RWPE2 (cell line): ENCODE data around the gene NPHP1.

ENCODE experiments used
- ATAC-seq: fragments of 200-7000 bp; cut with Tn5 transposase; 3 replicates; pipeline ENCODE4 v1.9.1; 2021; ENCODE audit warnings: low read depth
- DNase-seq: peaks from one replicate; pipeline ENCODE4 v3.0.0-alpha.2; 2020; ENCODE audit warnings: low spot score
- H3K27ac ChIP-seq: fragments of 450-650 bp; 2 replicates; pipeline ENCODE4 v1.5.1; 2017; ENCODE audit warnings: mild to moderate bottlenecking; ENCODE audit not compliant: poor library complexity, severe bottlenecking
- H3K27me3 ChIP-seq: fragments of 250-450 bp; sonication (Bioruptor Pico); 2 replicates; pipeline ENCODE4 v1.5.1; 2021; ENCODE audit warnings: mild to moderate bottlenecking, moderate library complexity; ENCODE audit not compliant: insufficient read depth, poor library complexity, severe bottlenecking
- H3K36me3 ChIP-seq: fragments of 250-450 bp; sonication (Bioruptor Pico); 2 replicates; pipeline ENCODE4 v1.5.1; 2020; ENCODE audit warnings: low read depth, mild to moderate bottlenecking, moderate library complexity
- H3K4me1 ChIP-seq: fragments of 250-450 bp; sonication (Bioruptor Pico); 2 replicates; pipeline ENCODE4 v1.5.1; 2021; ENCODE audit warnings: mild to moderate bottlenecking, moderate library complexity; ENCODE audit not compliant: insufficient read depth, poor library complexity, severe bottlenecking
- H3K4me3 ChIP-seq: fragments of 250-450 bp; sonication (Bioruptor Pico); 2 replicates; pipeline ENCODE4 v1.5.1; 2021; ENCODE audit warnings: mild to moderate bottlenecking, moderate library complexity; ENCODE audit not compliant: severe bottlenecking
- H3K9me3 ChIP-seq: fragments of 250-450 bp; sonication (Bioruptor Pico); 2 replicates; pipeline ENCODE4 v1.5.1; 2021; ENCODE audit warnings: mild to moderate bottlenecking, moderate library complexity; ENCODE audit not compliant: severe bottlenecking
- TF ChIP-seq, protein P1 (sequence below): fragments of 450-650 bp; IDR thresholded peaks from one replicate; pipeline ENCODE4 v1.5.1; 2017; ENCODE audit warnings: mild to moderate bottlenecking, moderate library complexity; ENCODE audit not compliant: poor library complexity, severe bottlenecking

Gene NPHP1

DNA sequence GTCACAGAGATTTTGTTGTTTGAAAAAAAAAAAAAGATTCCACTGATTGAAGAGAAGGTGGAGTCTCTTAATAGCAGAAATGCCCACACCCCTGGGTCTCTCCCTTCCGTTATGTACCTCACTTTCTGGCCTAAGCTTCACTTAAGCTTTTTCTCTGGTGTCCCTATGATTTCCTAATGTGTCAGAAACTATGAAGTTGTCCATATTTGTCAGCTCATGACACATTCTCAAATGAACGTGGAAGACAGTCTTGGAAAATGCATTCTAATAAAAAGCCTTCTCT is 83.8 kb downstream of the NPHP1 start:
- TF ChIP-seq, protein P1, sequence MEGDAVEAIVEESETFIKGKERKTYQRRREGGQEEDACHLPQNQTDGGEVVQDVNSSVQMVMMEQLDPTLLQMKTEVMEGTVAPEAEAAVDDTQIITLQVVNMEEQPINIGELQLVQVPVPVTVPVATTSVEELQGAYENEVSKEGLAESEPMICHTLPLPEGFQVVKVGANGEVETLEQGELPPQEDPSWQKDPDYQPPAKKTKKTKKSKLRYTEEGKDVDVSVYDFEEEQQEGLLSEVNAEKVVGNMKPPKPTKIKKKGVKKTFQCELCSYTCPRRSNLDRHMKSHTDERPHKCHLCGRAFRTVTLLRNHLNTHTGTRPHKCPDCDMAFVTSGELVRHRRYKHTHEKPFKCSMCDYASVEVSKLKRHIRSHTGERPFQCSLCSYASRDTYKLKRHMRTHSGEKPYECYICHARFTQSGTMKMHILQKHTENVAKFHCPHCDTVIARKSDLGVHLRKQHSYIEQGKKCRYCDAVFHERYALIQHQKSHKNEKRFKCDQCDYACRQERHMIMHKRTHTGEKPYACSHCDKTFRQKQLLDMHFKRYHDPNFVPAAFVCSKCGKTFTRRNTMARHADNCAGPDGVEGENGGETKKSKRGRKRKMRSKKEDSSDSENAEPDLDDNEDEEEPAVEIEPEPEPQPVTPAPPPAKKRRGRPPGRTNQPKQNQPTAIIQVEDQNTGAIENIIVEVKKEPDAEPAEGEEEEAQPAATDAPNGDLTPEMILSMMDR = no peak
- Histone ChIP-seq H3K9me3 (no peaks in the 10 kb centered on the region), H3K4me1 (peaks cover 13% of the 10 kb centered on the region), H3K27me3 (no peaks in the 10 kb centered on the region), H3K27ac (no peak overlapping the region), H3K4me3 (no peak overlapping the region), H3K36me3 (no peaks in the 10 kb centered on the region)
- no peak for ATAC-seq
- DNase-seq = no peak

DNA sequence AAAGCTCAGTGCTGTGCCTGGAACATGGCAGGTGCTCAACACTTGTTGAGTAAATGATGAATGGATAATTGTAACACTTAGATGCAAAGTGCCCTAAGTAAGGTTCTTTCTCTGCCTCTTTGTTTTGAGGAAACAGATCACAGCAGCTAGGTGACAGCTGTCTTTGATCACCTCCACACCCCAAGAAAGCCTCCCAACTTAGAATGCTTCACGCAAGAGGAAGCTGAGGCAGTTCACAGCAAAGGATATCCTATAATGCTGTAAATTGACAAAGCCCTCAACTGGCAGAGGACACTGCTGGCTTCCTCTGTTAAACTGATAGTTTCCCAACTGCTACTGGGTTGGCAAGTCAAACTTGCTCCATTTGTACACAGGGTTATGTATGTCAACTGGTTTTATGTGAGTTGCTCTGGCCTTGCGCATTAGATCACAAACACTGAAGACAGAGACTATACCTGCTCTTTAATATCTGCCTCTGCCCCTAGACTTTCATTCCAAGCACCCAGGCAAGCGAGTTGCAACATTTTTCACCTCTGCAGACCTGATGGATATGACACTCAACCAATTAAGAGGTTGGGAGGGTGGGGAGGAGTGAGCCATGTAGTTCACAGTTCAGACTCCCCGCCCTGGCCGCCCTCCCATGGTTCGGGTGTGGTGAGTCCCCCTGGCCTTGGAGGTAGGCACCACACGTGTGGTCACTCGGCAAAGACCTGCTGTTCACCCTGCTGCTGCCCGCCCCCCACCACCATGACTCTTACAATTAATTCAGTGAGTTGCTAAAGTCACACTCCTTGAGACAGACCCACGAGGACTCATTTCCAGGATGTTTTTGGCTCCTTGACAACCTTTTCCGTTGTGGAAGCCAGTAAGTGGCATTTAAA is 84.4 kb downstream of the NPHP1 start:
- no peaks in the 10 kb centered on the region for H3K9me3 ChIP-seq
- no peaks in the 10 kb centered on the region for H3K36me3 ChIP-seq
- no peak for ATAC-seq
- no peak for DNase-seq
- no peaks in the 10 kb centered on the region for H3K27me3 ChIP-seq
- H3K4me3 ChIP-seq = no peak overlapping the region
- H3K27ac ChIP-seq = no peak overlapping the region
- H3K4me1 ChIP-seq = peaks cover 9% of the 10 kb centered on the region
- TF ChIP-seq, protein P1 = no peak

DNA sequence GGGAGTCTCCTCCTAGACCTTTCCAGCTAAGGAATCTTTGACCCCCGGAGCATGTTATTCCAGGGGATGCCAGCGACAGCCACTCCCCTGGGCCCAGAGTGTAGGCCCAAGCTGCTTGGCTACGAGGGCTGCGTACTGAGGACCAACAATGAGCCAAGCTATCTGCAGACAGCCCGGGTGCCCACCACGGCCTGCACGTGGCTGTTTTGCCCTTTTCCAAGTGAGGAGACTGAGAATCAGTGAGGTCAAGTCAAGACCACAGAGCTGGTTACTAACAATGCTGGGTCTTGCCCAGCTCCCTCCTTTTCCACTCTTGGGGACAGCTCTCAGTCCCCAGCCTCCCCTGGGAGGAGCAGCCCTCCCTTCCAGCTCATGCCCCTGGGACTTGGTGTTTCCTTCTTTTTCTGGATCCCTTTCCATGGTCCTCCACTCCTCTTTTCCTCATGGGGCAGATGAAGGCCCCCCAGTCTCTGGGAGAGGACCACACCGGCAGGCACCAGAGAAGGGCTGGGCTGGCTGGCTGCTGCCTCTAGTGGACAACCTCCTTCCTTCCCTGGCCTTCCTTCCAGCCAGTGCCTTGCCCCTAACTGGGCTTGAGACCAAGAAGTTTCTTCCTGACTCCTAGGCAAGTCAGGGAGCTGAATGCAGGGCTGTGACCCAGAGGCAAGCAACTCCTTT is 88.6 kb downstream of the NPHP1 start:
- Histone ChIP-seq H3K27me3 (no peaks in the 10 kb centered on the region), H3K9me3 (no peaks in the 10 kb centered on the region), H3K36me3 (peaks cover 14% of the 10 kb centered on the region), H3K27ac (peak overlapping the region; percentile 79), H3K4me1 (peaks cover 10% of the 10 kb centered on the region), H3K4me3 (peak overlapping the region; percentile 45)
- DNase-seq = no peak
- TF ChIP-seq, protein P1 = peak; percentile 65
- peak; percentile 44 for ATAC-seq

GRCh38 chr2:110115291-110116032 is 89.4 kb downstream of the NPHP1 start, which contains the start of gene MALL:
Gene MALL (minus strand): TSS chr2:110115822. CDS start chr2:110115792, 30 bp downstream.
- peaks cover 17% of the 10 kb centered on the region for H3K36me3 ChIP-seq
- TF ChIP-seq, protein P1 = no peak
- H3K9me3 ChIP-seq = no peaks in the 10 kb centered on the region
- ATAC-seq (peak; percentile 53), DNase-seq (no peak)
- peaks cover 10% of the 10 kb centered on the region for H3K4me1 ChIP-seq
- peak within 1 kb of the TSS; percentile 45 for H3K4me3 ChIP-seq
- no peaks in the 10 kb centered on the region for H3K27me3 ChIP-seq
- peak within 1 kb of the TSS; percentile 79 for H3K27ac ChIP-seq
